HG02642 (cell line): ENCODE measurements around the gene CHMP6.
"Not testable (repeated sequence)": the region's sequence is repeated elsewhere in the genome, so short reads cannot be mapped to it uniquely, and the experiment has no call there.

ENCODE experiments used
- ATAC-seq: cut with Tn5 transposase; IDR thresholded peaks from one replicate; pipeline ENCODE4 v1.9.1; 2021; ENCODE audit warnings: mild to moderate bottlenecking; ENCODE audit not compliant: unreplicated experiment, poor library complexity

Gene CHMP6

DNA sequence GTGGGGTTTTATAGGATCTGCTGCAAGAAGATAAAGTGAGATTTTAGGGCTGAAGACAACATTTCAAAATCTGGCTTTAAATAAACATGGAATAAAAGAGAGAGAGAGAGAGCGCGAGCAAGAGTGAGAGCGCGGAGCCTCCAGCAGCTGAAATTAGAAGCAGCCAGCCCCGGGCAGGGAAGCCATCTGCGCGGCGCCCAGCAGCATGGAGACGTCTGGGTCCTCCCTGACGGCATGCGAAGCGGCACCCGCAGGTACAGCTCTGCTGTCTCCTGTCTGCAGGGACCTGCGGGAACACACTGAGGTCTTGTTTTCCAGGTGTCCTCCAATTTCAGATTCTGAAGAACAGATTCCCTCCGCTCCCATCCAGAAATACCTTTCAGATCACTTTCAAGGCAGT lies 35.4 kb downstream of the CHMP6 start:
- no peak for ATAC-seq

DNA sequence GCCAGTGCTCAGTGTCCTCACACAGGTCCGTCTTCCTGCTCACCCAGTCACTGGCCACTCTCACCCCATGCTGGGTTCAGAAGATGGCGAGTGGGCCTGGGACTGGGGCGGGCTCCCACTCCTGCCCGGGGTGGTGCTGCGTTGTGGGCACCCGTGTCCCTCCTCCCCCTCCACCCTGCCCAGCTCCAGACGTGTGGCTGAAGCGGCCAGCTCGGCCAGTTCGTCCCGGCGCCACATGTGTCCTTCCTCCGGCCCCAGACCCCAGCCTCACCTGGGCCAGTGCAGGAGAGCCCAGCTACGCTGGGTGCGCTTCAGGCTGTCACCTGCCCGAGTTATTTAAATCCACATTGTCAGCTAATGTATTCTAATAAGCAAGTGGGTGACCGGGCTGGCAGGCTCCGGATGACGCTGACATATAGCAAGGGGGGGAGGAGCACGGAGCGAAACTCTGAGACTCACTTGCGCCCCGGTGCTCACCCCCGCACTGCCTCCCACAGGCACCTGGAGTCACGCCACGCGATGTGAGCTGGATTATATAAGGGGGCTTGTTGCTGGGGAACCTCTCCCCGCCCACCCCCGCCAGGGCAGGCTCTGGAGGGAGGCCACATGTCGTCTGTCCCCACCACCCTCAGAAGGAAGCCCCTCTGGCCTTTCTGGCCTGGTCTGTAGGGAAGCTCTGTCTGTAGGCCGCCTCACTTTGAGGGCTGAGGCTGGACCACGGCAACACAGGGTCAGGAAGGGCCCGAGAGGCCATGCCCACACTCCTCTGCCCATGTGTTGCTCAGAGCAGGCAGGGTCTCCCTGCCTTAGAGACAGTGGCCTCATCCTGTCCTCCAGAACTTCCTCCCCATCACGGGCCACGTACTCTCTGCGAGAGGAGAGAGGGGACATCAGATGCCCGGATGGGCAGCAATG lies 36.2 kb downstream of the CHMP6 start:
- ATAC-seq: no peak

DNA sequence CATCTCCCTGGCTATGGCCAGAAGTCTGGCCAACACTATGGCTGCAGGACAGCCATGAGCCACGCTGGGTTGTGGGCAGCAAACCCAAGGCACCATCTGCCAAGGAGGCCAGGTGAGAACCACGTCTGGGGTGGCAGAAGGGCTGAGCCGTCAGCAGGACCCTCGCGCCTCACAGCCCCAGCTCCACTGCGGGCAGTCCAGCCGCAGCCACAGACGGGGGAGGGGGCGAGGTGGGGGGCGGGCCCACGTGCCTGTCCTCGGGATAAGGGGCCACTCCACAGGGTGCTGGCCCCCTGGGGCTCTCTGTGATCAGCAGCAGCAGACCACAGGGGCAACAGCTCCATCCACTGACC lies 36.8 kb downstream of the CHMP6 start:
- ATAC-seq: no peak

DNA sequence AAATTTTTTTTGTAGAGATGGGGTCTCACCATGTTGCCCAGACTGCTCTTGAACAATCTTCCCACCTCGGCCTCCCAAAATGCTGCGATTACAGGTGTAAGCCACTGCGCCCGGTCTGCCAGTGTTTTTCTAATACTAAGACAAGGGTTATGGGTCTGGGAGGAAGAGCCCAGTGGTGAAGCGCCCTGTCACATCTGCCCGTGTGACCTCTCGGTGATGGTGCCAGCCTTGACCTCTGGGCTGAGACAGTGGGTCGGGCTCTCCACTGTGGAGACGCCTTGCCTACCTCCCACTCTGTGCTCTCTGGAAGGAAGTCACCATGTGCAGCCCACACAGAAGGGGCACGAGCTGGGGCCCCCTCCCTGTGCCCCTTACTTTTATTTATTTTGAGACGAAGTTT lies 38.2 kb downstream of the CHMP6 start:
- ATAC-seq: no peak

DNA sequence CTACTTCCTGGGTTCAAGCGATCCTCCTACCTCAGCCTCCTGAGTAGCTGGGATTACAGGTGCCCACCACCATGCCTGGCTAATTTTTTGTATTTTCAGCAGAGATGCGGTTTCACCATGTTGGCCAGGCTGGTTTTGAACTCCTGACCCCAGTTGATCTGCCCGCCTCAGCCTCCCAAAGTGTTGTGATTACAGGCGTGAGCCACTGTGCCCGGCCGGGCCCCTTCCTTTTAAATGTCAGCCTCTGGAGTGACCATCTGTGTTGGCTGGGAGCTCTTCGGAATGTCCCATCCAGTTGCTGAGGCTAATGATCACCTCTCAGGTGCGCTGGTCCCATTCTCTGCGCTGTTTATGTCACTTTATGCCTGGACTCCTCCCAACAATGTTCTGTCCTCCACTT lies 38.7 kb downstream of the CHMP6 start:
- not testable (repeated sequence) for ATAC-seq

DNA sequence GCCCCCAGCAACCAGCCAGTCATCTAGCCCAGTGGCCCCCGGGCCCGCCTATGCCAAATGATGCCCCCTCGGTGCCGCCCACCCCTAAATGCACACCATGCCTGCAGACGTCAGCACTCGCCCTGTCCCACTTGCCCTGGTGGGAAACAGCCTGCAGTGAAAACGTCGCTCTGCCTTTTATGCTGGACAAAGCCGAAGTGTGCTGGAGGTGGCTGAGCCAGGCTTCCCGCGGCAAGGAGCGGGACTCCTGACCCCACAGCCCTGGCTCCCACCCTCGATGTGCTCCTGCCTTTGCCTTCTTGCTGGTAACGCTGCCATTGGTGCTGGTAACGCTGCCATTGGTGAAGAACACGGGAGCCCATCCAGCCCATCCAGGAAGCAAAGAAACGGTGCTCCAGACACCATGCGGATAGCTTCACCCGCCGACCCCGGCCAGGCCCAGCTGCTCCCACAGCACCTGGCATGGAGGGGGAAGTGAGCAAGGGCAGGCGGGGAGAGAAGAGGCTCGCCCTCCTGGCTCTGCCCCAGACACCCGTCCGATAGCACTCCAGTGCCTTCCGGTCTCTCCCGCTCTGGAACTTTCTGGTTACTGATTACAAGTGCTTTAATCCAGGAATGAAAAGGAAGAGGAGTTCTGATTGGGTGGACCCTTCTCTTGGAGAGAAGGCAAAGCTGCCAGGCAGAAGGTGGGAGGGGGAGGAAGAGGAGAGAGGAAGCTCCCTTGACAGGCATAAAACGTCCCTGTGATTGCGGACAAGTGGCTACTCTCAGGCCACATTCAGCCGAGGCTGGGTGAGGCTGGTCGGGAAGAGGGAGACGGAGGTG lies 39.3 kb downstream of the CHMP6 start:
- no peak for ATAC-seq

DNA sequence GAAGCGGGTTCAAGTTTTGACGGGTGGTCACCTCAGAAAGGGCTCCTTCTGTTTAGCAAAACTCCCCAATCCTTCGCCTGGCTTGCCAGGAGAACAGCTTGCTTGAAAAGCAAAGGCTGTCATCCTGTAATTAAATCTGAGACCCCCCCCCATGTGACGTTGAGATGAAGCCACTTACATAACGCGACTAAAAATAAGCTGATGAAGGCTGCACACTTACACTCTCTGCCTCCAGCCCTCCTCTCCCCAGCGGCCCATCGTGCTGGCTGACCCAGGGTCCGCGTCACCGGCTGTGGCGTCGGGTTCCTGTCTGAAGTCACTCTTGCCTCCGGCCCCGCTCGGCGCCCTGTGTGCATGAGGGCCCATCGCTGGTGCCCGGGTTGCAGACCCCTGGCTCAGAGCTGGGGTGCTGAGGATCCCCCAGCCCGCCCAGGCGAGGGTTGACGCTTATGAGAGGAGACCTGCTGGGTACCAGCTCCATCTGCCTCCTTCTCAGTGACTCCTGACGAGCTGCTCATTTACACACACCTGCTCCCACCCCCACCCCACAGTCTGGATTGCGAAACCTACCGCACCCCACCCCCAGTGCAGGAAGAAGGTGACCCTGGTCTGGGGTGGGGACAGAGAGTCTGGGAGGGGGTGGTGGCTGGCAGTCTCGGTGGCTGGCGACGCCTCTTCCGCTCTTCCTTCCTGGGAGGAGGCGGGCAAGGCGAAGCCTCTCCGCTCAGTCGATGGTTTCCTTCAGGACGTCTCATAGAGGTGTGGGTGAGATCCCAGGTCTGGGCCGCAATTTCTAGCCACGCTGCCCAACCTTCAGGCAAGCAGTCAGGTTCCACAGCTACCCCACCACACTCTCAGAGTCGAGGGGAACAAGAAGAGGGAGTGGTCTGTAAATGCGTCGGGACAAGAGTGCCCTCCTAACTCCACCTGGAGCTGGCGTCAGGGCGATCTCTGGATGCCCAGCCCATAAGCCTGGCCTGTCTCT lies 40.2 kb downstream of the CHMP6 start:
- no peak for ATAC-seq

DNA sequence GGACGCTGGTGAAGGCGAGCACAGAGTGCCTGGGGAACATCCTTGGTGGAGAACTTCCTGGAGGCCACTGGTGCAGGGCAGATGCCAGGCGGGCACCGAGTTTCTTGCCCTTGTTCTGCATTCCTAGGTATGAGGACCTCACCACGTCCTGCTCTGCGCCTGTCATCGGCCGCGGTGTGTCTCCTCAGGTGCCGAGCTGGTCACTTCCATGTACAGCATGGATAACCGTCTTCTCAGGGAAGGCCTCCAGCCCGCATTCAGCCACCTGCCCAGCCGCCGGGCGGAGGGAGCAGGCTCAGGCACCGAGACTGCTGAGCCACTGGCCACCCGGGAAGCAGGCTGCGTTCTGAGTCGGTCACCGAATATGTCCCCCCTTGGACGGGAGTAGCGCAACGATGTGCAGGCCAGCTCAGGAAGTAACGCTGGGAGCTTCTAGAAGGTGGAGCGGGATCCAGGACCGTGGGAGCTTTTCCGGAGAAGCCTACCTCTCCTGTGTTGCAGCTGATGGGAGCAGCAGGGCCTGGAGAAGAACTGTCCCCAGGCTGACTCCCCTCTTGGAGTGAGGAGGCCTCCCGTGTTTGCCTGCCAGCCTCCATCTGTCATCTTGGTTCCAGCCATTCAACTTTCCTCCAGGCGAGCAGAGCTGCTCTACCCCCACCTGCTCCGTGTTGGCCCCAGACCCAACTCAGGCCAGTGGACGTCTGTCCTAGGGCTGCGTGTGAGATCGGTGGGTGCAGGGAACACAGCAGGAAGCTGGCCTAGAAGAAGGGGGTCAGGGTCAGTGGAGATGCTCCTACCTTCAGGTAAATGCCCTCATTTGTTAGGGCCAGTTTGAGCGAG lies 41.2 kb downstream of the CHMP6 start:
- ATAC-seq: no peak

DNA sequence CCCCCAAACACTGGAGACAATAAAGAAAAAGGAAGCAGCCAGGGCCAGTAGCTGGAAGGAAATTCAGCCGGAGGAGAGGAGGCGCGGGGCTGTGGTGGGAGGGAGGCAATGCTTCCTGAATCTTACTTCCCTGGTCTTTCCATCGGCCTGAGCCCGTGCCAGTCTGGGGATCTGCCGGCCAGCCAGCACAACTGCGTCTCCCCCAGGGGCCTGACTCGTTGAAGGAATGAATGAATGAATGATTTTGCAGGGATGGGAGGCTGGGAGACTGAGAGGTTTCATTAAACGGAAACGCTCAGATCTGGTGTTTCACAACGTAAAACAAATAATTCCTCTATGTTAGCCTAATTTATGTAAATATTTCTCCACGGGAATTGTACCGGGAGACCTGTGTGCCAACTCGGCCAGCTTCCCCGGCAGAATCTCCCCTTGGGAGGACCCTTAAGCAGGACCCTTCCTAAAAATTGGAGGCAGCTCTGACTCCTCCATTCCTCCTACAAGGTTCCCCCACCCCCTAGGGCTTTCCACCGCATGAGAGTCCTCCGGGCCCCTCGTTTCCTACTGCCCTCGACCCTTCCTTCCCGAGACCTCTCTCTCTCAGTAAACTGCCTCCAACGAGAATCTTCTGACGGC lies 42.0 kb downstream of the CHMP6 start:
- no peak for ATAC-seq

DNA sequence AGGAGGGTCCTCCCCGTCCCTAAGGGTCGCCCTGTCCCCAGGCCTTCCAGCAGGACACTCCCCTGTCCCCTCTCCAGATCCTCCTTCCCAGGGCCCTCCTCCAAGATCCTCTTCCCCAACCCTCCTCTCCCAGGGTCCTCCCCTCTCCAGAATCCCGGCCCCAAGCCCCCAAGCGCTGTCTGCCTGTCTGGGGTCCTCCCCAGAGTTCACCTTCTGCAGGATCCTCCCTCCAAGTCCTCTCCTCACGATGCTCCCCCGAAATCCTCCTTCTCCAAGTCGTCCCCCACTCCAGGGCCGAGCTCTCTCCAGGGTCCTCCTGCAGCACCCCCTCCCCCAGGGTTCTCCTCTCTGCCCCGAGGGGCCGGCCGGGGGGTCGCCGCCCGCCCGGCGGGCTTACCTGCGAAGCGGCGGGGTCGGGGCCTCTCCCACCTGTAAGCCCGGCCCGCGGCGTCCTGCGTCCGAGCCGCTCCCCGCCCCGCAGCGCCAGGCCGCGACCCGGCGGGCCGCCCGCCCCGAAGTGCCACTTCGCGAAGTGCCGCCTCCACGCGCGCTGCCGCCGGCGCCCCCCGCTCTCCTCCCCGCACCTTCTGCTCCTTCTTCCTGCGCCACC lies 42.6 kb downstream of the CHMP6 start:
- ATAC-seq: peak; percentile 1

DNA sequence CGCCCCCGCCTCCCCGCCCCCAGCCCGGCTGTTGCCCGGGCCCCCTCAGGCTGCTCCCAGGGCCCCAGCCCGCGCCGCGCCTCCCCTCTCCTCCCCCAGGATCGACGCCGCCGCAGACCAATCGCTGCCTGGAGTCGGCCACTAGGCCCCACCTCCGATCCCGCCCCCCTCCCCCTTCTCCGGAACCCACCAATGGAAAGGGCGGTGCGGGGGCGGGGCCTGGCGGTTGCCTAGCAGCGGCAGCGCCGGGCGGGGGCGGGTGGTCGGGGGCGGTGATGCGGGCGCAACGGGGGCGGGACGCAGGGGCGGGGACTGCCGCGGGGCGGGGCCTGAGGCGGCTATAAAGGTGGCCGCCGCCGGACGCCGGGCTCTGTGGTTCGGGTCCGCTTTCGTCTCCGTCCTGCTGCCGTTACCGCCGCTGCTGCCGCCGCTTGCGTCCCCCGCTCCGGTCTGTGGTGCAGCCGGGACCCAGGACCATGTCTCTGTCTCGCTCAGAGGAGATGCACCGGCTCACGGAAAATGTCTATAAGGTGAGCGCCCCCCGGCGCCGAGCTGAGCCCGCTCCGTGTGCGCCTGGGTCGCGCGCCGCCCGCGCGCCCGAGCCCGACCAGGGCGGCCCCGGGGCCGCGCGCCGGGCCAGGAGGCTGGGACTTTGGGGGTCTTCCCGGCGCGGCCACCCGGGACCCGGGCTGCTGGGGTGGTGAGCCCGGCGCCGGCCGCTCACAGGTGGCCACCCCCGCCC lies 43.3 kb downstream of the CHMP6 start, which contains the start of gene BAIAP2:
TSS of gene BAIAP2 (plus strand) at position 373 of the 742 bp plus-strand sequence. CDS start at position 477, 104 bp downstream.
- ATAC-seq: peak; percentile 66

DNA sequence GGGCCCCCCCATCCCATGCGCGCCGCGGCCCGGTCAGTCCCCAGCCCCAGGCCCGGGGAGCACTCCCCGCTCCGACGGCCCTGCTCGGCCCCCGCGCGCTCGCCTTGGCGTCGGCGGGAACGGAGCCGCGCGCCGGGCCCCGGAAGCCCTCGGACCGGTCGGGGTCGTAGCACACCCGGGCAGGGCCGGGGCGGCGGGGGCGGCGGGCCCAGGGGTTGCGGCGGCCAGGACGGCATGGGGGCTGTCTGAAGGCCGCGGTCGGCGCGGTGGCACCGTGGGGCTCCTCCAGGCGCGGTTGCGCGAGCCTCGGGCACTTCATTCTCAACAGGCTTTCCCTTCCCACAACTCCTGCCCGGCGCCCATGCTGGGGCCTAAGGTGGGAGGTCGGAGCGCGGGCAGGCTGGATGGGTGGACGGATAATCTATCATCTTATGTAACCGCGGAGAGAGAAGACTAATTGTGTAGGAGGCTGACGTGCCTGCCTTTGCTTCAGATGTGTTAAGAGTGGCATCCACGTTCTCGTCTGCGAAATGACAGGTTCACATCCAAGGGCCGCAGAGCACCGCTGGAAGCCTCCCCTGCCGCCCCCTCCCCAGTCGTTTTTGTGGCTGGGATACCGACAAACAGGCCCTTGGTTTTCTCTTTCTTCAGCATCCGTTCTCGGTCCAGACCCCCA lies 44.0 kb downstream of the CHMP6 start:
- no peak for ATAC-seq

DNA sequence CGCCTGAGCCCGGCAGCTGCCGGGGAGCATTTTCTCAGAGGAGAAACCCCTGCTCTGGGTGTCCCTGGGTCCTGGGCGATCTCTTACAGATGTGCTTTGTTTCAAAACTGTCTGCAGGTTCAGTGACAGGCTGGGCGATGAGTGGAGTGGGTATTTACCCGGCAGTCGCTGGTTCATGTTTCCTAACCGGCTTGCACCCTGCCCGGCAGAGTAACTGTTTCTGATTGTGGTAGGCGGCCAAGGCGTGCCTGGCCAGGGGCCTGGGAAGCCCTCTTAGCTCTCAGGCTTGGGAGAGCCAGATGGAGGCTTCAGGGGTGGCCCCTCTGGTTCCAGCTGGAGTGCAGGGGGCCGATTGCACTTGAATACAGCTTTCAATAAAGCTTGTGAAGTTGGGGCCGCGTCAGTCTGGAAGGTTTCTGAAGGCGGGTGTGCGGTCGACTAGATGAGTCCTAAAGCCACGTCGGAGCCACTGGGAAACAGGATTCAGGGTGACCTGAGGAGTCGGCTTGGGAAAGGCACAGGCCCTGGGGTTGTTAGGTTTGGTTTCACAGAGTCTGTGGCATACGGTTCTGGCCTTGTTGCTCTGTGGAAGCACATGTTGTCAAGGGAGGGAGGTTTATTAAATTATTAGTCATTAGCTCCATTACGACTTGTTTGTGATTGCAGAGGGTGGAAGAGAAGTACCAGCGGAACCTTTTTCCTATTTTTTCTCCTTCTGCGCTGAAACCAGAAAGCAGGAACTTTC lies 44.7 kb downstream of the CHMP6 start:
- no peak for ATAC-seq

DNA sequence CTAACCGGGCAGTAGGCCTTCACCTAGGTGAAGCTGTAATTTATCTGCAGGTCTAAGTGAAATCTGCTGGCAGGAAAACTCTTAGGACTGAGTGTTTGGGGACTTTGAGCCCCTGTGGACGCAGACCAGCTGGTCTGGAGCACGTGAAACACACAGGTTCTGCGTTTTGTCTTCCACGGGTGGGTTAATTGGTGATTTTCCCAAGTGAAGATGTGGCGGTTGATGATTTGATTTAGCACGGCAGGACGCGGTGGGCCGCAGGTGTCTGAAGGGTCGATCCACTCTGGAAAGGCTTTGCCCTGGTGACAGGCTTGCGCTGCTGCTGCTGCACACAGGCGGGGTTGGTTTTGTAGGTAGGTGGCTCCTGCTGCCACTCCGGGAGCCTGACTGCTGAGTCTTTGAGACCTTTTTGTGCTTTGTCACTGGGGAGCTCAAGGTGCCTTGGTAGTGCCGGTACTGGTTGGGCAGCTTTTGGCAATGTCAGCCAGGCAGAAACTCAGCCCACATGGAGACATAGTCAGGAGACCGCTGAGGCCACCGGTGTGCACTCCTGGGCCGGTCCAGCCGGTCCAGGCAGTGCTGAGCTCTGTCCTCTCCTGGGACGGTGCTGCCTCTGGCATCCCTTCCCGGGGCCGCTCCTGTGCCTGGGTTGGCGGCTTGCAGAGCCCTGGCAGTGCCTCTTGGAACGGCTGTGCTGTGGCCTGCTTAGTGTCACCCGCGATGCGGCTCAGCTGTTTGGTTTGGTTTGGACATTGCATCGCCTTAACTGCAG lies 45.6 kb downstream of the CHMP6 start:
- no peak for ATAC-seq

DNA sequence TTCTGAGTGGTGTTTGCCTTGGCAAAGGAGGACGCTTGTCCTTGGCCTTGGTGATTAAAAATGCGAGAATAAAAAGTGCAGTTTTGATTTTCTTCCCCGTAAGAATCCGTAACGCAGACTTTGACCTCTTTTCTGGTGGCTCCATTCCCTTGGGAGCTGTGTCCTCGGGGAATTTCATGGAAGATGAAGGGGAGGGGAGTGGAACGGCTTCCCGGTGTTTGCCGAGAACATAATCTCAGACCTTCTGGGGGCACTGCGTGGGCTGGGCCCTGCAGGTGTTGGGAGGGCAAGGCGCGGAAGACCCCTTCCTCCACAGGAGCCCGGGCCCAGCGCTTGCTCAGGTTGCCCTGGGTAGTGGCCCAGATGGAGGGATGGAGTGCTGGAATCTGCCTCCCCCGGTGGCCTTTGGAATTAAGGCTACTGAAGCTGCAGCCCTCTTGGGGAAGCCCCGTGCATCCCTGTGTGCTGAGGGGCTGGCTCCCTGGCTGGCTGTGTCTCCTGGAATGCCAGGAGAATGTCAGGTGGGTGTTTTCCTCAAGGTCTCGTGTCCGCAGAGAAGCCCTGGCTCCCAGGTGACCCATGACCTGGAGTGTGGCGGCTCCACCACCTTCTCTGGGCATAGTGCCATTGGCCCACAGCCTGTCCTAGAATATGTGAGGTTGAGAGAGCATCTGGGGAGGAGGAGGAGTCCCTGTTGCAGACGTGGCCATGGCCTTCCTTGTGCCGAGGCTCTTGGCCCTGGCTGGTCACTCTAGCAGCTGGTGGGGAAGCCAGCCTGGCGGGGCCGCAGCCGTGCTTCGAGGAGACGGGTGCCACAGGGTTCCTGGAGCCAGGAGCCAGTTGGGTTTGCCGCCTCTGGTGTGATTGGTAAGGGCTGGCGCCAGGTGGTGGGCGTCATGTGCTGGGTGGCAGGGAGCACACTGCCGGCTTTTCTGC lies 46.4 kb downstream of the CHMP6 start:
- no peak for ATAC-seq
